Activated T-helper 9 cell treated with anti-CD3 and anti-CD28 coated beads, Interleukin-2, amount 50 U/mL, for 16 hours (primary cell): ENCODE data around the gene CHN2.
"Not testable (repeated sequence)": the region's sequence is repeated elsewhere in the genome, so short reads cannot be mapped to it uniquely, and the experiment has no call there.

Experiments used
- DNase-seq: peaks from one replicate; pipeline ENCODE4 v3.0.0-alpha.2; 2020; ENCODE audit warnings: low read depth

CHN2 gene

DNA sequence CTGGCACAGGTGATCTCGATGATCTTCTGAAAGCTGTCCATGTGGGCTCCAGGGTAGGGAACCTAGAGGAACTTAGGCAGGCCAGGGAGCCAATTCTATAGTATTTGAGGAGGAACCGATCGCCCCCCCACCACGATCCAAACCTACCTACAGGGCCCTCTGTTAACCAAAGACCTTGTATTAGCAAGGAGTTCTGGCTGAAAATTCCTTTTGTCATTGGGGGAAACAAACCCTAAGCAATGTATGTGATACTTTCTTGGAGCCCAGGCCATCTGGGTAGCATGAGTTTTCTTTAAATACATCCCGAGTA lies 62.1 kb downstream of the CHN2 start:
- no peak for DNase-seq

DNA sequence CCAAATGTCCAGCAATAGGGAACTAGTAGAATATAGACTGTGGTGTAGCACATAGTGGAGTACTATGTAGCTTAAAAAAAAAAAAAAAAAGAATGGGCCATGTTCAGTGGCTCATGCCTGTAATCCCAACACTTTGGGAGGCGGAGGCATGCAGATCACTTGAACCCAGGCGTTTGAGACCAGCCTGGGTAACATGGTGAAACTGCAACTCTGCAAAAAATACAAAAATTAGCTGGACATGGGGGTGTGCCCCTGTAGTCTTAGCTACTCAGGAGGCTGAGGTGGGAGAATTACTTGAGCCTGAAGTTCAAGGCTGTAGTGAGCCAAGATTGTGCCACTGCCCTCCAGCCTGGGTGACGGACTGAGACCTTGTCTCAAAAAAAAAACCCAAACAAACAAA lies 64.4 kb downstream of the CHN2 start:
- DNase-seq: no peak

GRCh38 chr7:29262191-29262917 lies 67.8 kb downstream of the CHN2 start:
- DNase-seq: no peak

DNA sequence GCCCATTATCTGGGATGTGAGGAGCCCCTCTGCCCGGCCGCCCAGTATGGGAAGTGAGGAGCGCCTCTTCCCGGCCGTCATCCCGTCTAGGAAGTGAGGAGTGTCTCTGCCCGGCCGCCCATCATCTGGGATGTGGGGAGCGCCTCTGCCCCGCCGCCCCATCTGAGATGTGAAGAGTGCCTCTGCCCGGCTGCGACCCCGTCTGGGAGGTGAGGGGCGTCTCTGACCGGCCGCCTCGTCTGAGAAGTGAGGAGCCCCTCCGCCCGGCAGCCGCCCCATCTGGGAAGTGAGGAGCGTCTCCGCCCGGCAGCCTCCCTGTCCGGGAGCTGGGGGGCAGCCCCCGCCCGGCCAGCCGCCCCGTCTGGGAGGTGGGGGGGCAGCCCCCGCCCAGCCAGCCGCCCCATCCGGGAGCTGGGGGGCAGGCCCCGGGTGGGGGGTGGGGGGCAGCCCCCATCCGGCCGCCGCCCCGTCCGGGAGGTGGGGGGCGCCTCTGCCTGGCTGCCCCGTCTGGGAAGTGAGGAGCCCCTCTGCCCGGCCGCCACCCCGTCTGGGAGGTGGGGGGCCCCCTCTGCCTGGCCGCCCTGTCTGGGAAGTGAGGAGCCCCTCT lies 69.1 kb downstream of the CHN2 start:
- not testable (repeated sequence) for DNase-seq

- no peak for DNase-seq
Observed at GRCh38 chr7:29265208-29265923, 70.8 kb downstream of the CHN2 start.

GRCh38 chr7:29269935-29270334 lies 75.4 kb downstream of the CHN2 start:
- no peak for DNase-seq

DNA sequence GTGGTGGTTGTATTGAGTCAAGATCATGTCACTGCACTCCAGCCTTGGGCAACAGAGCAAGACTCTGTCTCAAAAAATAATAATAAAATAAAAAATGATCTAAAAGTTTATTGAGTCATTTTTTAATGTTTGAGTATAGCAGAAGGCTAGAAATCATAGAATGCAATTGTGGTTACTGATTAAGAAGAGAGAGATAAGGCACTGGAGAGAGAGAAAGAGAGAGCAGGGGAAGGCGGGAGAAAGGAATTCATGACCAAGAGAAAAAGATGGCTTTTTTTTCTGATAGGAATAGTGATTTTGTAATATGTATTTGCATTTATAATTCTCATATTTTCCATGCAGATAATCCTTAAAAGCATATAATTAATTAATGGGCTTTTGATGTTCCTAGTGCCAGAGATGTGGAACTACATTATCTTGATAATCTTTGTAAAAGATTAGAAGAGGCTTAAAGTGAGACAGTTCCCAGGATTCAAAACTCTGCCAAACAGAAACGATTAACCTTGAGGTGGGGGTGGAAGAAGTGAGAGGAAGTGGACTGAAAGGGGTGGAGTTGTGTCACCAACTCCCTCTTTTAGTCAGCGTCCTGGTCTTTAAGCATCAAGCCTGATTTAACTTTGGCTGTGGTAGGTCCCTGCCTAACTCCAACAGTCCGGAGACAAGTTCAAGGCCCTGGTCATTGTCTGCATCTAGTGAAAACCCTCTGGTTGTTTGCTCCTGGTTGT lies 76.2 kb downstream of the CHN2 start:
- no peak for DNase-seq

DNA sequence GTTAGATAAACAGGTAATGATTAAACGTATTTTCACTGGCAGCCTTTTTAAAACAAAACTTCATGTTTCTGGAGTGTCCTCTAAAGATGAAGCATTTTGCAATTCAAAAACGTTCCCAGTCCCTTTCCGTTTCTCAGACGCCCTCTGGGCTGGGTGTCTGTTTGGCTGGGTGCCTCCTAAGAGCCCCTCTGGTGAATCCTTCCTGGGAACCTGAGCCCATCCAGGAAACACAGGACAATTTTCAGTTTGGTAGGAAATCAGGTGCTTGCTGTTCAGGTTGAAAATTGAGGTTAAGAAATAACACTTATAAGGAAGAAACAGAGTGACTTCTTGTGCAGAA lies 76.7 kb downstream of the CHN2 start:
- no peak for DNase-seq

GRCh38 chr7:29272057-29272456 lies 77.5 kb downstream of the CHN2 start:
- DNase-seq: no peak

- DNase-seq: no peak
Observed at GRCh38 chr7:29274146-29275017, 79.8 kb downstream of the CHN2 start.

DNA sequence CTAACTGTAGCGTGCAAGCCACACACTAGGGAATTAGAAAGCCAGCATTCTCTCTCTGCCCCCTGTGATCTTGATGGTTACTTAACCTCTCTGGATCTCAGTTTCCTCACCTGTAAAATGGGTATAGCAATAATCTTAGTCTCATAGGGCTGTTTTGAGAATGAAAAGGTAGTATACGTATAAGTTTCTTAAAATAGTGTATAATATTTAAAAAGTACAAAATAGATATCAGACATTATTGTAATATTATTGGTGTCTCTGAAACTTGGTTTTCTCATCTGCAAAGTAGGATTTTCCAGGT lies 80.4 kb downstream of the CHN2 start:
- no peak for DNase-seq

- no peak for DNase-seq
Observed at GRCh38 chr7:29275493-29275892, 80.9 kb downstream of the CHN2 start.

- DNase-seq: no peak
Observed at GRCh38 chr7:29276199-29276598, 81.6 kb downstream of the CHN2 start.

- DNase-seq: no peak
Observed at GRCh38 chr7:29276806-29277205, 82.2 kb downstream of the CHN2 start.

- DNase-seq: no peak
Observed at GRCh38 chr7:29277436-29278215, 83.1 kb downstream of the CHN2 start.

- no peak for DNase-seq
Observed at GRCh38 chr7:29278337-29279069, 83.9 kb downstream of the CHN2 start.

DNA sequence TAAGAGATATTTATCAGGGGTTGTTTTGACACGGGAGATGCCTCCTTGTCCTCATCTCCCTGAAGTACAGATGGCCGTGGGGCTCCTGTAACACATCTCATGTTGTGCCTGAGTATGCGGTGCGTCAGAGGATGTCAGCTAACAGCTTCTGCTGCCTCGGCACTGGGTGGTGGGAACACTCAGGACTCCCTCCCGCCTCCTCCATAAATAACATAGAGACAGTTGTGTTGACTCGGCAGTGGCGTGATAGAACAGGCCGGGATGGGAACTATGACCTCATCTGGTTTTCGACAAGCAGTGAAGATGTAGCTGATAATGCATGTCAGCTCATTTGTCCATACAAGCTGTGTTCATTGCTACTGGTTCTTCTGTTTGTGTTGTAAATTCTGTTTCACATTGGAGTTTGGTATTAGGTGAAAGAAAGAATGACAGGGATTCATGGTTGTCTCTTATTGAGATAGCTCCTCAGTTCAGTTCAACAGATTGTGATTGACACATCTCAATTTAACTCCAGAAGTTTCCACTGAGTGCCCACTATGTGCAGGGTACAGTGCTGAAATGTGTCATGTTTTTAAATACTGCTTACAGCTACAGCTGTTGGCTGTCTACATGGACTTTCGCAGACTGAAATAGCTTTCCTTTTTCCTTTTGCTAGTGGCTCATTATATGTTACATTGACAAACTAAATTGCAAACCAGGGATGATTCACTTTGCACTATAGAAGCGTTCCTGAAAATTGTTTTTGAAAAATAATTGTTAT lies 87.4 kb downstream of the CHN2 start:
- no peak for DNase-seq

- DNase-seq: no peak
Observed at GRCh38 chr7:29282819-29283414, 88.3 kb downstream of the CHN2 start.

DNA sequence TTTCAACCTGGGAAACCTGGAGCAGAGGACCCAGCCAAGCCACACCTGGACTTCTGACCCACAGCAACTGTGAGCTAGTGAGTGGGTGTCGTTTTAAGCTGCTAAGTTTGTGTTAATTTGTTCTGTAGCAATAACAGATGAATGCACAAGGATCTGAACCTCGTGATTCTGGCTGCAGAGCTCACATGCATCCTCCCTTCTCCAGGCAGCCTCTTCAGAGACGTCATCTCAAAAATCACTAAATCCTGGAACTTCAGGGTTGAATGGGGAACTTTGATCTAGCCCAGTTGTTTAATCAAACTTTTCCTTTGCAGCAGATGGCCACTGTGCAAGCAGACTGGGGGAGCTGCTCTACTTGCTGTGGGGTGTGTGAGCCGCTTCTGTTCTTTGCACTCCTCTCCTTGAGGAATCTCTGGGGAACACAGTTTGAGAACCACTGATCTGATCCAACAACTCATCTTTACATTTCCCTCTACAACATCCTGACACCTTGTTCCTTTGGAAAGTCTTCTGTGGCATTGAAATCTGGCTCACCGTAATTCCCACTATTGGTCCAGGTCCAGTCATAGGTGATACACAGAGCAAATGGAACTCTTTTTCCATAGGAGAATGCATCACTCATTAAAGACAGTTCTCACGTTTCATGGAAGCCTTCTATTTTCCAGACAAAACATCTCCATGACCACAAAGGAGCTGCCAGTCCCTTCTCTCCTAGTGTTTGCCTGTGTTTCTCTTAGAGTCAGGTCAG lies 90.3 kb downstream of the CHN2 start:
- no peak for DNase-seq
